GM19239 (cell line): Measurements from ENCODE around the gene SLC39A6.
"Not testable (repeated sequence)": the region's sequence is repeated elsewhere in the genome, so short reads cannot be mapped to it uniquely, and the experiment has no call there.

ENCODE experiments used
- DNase-seq: peaks from one replicate; pipeline ENCODE4 v3.0.0; 2011; ENCODE audit warnings: low spot score; ENCODE audit not compliant: insufficient read length
- FAIRE-seq: peaks from 2 replicates; lab custom pipeline; 2011; peaks lifted over from hg19 to GRCh38; lab: Jason Lieb, UNC

Gene SLC39A6

DNA sequence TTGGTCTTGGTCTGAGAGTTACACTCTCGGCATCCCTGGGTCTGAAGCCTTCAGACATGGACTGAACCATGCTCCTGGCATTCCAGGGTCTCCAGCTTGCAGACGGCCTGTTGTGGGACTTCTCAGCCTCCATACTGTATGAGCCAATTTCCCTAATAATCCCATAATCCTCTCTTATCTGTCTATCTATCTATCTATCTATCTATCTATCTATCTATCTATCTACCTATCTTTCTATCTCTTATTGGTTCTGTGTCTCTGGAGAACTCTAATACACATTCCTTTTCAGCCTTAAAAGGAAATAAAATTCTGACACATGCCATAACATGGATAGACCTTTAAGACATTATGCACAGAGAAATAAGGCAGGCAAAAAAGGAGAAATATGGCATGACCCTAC, 24.4 kb downstream of the SLC39A6 start:
- no peak for FAIRE-seq
- DNase-seq: no peak

DNA sequence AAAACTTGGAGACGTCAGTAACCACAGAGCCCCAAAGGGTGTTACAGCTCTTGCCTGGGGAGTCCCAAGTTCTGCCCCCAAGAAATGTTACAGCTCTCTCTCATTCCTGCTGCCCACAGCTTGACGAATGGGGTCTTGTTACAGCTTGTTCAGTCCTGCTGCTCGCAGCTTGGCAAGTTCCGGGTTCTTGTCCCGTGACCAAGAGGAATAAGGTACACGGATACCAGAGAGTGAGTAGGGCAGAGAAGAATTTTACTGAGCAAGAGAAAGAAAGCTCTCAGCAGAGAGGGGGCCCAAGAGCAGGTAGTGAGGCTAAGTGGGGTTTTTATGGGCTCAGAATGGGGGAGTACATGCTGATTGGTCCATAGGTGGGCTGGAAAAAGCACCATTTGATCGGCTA, 27.2 kb downstream of the SLC39A6 start:
- FAIRE-seq: no peak
- DNase-seq: no peak

DNA sequence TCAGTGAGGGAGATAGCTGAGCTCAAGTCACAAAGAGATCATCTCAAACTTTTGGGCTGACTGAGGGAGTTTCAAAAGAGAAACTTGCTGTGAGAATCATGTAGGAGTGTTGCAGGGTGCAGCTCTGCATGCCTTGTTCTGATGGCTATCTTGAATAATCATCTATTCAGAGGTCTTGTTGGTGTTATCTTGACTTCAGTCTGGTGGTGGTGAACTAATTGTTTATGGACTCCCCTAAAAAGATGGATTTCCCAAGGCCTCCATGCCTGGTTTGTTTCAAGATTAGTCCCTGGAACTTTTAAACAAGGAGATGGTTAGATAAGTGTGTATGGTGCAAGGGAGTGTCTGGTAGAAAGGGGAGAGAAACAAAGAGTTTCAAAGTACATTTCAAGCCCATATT, 29.8 kb downstream of the SLC39A6 start:
- DNase-seq: no peak
- FAIRE-seq: no peak

DNA sequence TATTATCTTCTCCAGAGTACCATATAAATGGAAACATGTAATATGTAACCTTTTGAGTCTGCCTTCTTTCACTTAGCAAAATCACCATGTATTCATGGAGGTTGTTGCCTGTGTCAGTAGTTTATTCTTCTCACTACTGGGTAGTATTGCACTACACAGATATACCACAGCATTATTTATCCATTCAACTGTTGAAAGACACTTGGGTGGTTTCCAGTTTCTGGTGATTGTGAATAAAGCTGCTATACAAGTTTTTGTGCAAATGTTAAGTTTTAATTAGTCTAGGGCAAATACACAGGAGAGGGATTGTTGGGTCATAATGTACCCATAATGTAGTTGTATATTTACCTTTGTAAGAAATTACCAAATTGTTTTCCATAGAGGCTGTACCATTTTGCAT, 32.2 kb downstream of the SLC39A6 start:
- DNase-seq (no peak), FAIRE-seq (no peak)

DNA sequence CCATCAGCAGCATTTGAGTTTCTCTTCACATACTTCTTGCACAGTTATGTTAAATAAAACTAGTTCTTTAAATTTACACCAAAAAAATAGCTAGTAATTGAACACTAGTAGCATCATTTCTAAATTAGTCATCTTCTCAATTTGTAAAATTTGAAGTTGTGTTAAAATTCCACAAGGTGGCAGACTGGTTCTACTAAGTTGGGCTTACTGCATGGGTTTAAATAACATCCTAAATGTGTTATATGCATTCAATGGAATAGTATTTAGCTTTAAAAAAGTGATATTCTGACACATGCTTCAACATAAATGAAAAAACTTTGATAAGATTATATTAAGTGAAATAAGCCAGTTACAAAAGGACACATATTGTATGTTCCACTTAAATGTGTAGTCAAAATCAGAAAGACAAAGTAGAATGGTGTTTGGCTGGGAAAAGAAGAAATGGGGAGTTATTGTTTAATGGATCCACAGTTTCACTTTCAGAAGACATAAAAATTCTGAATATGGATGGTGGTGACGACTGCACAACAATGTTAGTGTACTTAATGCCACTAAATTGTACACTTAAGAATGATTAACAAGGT, 33.1 kb downstream of the SLC39A6 start:
- DNase-seq (no peak), FAIRE-seq (peak; percentile 58)

DNA sequence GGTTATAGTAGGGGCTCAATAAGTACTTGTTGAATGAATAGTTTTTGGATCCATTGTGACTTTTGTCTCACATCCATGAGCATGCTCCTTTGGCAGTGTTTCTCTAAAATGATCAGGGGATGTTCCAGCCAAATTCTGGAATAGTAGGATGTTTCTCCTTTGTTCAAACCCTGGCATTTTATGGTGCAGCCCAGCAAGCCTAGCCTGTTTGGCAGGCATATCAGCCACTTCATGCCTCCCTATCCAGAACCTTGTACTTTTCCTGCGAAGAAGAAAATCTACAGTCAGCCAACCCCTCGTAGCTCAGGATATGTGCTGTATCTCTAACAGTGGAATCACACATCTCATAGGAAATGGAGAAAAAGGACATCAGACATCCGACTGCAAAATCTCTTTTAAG, 34.7 kb downstream of the SLC39A6 start:
- FAIRE-seq: no peak
- no peak for DNase-seq

DNA sequence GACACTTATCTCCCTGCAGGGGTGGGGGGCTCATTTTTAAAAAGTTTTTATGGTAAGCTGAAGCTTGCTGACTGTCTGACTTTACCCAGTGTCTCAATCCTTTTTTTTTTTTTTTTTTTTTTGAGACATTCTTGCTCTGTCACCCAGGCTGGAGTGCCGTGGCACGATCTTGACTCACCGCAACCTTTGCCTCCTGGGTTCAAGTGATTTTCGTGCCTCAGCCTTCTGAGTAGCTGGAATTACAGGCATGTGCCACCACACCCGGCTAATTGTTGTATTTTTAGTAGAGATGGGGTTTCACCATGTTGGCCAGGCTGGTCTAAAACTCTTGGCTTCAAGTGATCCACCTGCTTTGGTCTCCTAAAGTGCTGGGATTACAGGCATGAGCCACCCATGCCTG, 37.0 kb downstream of the SLC39A6 start:
- FAIRE-seq, DNase-seq: not testable (repeated sequence)

DNA sequence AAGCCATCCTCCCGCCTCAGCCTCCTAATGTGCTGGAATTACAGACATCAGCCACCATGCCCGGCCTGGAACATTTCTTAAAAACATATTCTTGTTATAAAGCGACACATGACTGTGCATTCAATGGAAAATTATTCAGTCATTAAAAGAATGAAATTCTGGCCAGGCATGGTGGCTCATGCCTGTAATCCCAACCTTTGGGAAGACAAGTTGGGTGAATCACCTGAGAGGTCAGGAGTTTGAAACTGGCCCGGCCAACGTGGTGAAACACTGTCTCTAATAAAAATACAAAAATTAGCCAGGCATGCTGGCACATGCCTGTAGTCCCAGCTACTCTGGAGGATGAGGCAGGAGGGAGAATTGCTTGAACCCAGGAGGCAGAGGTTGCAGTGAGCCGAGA, 40.1 kb downstream of the SLC39A6 start:
- FAIRE-seq (no peak), DNase-seq (no peak)

DNA sequence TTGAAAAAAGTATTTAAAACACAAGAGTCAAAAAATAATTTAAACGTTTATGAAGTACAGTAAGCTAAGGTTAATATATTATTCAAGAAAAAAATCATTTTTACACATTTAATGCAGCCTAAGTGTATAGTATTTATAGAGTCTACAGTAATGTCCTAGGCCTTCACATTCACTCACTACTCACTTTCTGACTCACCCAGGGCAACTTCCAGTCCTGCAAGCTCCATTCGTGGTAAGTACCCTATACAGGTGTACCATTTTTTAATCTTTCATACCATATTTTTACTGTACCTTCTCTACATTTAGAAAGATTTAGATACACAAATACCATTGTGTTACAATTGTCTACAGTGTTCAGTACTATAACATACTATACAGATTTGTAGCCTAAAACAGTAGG, 40.9 kb downstream of the SLC39A6 start:
- FAIRE-seq: no peak
- no peak for DNase-seq

DNA sequence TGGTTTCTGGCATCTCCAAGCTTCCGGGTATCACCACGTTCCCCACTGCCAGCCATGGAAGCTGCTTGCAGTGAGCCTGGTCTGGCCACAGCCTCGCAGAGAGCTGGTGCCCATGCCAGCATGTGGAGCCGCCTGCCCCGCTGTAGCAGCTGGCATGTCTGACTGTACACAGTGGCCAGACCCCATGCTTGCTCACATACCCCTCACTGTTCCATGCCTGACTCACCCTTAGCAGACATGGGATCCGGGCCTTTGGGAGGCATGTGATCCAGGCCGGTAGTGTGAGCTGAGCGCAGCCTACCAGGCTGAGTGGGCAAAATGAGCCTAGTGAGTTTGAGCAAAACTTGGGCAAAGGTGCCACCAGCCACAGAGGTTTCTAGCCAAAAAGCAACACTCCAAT, 43.0 kb downstream of the SLC39A6 start:
- DNase-seq (no peak), FAIRE-seq (no peak)

DNA sequence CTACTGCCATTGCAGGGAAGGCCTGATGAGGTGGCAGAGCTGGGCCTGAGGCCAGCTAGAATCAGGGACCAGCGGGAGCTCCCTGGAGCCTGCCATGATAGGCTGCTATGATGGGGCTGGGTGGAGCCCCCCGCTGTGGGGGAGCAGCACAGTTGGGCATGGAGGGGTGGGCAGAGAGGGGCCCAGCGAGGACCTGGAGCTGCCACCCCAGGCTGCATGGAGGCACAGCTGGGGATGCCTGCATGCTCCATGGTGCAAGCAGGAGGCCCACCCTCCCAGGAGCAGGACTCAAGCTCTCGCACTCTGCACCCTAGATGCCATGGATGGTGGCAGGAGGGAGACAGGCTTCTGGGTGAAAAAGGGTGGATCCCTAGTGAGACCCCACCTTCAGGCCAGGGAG, 43.9 kb downstream of the SLC39A6 start:
- DNase-seq (no peak), FAIRE-seq (no peak)

DNA sequence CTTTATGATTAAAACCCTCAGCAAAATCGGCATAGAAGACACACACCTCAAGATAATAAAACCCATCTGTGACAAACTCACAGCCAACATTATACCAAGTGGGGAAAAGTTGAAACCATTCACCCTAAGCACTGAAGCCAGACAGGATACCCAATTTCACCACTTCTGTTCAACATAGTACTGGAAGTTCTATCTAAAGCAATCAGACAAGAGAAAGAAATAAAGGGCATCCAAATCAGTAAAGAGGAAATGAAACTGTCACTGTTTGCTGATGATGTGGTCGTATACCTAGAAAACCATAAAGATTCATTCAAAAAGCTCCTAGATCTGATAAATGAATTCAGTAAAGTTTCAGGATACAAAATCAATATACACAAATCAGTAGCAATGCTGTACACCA, 45.4 kb downstream of the SLC39A6 start:
- no peak for FAIRE-seq

DNA sequence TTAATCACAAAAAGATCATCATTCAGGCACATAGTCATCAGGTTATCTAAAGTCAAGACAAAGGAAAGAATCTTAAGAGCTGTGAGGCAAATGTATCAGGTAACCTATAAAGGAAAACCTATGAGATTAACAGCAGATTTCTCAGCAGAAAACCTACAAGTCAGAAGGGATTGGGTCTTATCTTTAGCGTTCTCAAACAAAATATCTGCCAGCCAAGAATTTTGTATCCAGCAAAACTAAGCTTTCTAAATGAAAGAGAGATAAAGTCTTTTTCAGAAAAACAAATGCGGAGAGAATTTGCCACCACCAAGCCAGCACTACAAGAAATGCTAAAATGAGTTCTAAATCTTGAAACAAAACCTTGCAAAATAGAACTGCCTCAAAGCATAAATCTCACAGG, 48.0 kb downstream of the SLC39A6 start:
- not testable (repeated sequence) for FAIRE-seq, DNase-seq

More for the DNA sequence above, 45.4 kb downstream of the SLC39A6 start:
- DNase-seq: no peak

DNA sequence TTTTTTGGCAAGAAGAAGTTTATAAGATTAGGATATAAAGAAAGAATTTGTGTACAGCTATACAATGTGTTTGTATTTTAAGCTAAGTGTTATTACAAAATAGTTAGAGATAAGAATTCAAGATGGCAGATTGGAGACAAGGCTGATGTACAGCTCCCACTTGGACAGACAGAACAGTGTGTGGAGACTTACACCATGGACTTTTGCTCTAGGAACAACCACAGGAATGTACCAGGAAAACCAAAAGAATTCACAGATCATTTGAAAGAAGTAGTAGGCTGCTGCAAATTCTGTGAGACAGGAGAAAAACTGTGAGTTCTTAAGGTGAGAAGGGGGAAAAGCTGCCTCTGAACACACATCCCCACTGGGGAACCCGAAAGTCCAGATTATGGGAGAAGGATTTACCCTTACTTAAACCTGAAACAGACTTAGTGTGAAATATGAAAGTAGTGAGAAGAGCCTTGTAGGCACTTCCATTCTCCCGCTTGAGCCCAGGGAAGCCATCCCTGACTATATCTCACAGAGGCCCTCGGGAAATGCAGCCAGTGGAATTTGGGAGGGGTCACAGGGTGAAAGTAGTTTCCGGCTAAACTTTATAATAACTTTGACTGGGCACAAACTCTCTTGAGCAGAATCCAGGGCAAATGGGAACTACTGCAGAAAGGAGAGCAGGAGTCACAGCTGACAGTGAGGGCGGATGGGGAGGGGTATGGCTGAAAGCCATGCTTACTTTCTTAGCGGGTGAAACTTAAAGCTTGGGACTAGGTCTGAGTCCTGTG, 50.2 kb downstream of the SLC39A6 start:
- no peak for DNase-seq
- no peak for FAIRE-seq

DNA sequence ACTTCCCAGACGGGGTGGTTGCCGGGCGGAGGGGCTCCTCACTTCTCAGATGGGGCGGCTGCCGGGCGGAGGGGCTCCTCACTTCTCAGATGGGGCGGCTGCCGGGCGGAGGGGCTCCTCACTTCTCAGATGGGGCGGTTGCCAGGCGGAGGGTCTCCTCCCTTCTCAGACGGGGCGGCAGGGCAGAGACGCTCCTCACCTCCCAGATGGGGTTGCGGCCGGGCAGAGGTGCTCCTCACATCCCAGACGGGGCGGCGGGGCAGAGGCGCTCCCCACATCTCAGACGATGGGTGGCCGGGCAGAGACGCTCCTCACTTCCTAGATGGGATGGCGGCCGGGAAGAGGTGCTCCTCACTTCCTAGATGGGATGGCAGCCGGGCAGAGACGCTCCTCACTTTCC, 51.4 kb downstream of the SLC39A6 start:
- FAIRE-seq: not testable (repeated sequence)

DNA sequence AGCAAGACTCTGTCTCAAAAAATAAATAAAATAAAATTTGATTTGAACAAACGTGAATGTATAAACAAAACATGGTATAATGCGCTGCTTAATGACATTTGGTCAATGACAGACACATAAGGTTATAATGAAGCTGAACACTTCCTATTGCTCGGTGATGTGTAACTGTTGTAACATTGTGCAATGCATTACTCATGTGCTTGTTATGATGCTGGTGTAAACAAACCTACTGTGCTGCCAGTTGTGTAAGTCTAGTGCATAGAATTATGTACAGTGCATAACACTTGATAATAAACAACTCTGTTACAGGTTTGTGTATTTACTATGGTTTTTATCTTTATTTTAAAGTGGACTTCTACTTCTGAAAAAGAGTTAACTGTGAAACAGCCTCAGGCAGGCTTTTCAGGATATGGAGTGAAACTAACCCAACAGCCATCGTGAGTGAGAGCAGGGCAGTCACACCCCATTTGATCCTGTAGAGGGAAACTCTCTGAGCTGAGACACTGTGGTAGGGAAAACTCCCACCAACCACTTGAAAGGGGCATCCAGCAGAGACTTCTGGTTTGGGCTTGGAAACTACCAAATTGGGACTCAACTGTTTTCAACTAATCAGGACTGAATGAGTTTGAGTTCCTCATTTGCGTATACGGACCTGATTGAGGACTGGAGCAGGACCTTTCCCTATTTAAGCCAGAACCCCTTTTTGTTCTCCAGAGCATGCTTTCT, 53.1 kb downstream of the SLC39A6 start:
- FAIRE-seq (no peak), DNase-seq (no peak)

More for the DNA sequence above, 51.4 kb downstream of the SLC39A6 start:
- not testable (repeated sequence) for DNase-seq

DNA sequence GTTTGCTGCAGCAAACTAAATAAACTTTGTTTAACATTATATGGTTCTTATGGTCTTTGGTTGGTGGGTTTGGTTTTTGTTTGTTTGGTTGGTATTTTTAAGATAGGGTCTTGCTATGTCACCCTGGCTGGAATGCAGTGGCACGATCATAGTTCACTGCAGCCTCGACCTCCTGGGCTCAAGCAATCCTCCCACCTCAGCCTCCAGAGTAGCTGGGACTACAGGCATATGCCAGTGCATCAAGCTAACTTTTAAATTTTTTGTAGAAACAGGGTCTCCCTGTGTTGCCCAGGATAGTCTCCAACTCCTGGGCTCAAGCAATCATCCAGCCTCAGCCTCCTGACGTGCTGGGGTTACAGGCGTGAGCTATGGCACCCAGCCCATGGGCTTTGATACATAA, 54.7 kb downstream of the SLC39A6 start:
- no peak for FAIRE-seq
- DNase-seq: no peak

DNA sequence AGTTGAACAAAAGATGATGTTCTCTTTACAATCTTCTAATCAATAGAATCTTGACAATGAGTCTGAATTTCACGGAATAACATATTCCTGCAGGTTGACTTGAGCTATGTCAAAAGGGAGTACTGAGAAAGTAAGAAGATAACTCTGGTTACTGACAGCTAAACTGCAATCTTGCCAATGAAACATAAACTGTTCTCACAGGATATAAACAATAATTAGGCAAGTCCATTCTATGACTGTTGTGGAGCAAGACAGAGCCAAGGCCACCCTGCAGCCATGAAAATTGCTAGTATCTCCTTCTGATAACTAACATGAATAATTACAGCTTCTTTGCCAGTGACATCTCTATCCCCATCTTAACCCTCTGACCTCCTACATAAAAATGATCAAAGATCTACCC, 55.5 kb downstream of the SLC39A6 start:
- no peak for FAIRE-seq

DNA sequence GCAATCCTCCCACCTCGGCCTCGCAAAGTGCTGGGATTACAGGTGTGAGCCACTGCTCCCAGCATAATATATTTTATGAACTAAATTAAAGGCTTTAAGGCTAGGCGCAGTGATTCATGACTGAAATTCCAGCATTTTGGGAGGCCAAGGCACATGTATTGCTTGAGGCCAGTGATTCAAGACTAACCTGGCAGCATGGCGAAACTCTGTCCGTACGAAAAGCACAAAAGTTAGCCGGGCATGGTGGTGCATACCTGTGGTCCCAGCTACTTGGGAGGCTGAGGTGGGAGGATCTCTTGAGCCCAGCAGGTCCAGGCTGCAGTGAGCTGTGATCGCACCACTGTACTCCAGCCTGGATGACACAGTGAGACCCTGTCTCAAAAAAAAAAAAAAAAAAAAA, 56.7 kb downstream of the SLC39A6 start:
- FAIRE-seq: not testable (repeated sequence)

More for the DNA sequence above, 55.5 kb downstream of the SLC39A6 start:
- DNase-seq: no peak

DNA sequence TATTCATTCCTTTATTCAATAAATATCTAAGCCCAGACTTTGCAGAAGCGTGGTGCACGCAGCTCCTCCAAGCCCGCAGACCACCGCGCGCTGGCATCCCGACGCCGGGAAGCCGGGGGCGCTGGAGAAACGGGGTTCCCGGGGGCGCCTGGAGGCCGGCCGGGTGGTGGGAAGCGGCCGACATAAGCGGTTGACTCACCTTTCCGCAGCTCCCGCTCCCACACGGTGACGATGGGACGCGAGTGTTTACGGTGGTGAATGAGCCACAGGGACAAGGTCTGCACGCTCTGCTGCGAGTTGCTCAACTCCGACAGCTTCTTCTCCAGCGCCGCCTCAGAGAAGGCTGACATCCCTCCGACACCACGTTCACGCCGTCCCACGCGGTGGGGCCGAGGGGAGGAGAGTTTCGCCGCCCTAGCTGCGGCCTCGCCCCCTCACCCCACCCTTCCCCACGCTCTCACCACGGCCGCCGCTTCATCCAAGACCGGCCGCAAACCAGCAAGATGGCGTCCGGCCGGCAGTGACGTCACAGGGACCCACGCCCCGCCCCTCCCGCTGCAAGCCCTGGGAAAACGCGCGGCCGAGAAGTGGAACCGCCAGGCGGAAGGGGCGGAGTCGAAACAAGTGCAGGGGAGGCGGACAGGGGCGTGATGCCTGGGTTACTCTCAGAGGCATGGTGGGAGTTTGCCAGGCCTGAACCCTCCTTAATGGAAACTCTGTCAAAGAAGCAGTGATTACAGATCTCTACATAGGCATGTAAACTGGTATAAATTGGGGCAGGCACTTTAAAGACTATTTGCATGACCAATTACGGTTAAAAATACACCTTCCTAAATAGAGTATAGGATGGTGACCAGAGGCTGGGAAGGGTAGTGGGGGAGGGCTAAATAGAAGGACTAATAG, 61.8 kb downstream of the SLC39A6 start, which contains the start of gene RPRD1A:
Gene RPRD1A, minus strand, starts transcription at position 505 of the 903 bp plus-strand sequence. Its CDS starts 155 bp downstream, at position 350.
- peak; percentile 97 for FAIRE-seq
- peak; percentile 96 for DNase-seq

More for the DNA sequence above, 56.7 kb downstream of the SLC39A6 start:
- DNase-seq: not testable (repeated sequence)
